GM12891 (cell line): ENCODE results near the gene LRRC27.

Experiments used
- POLR2A ChIP-seq: IDR thresholded peaks from 2 replicates; pipeline ENCODE4 v1.6.1; 2011; ENCODE audit warnings: low read depth, low read length, control low read depth
- POLR2AphosphoS5 ChIP-seq: IDR thresholded peaks from 2 replicates; pipeline ENCODE4 v1.6.1; 2011; ENCODE audit warnings: low read depth, low read length, control low read depth
- TAF1 ChIP-seq: IDR thresholded peaks from 2 replicates; pipeline ENCODE4 v1.6.1; 2011; ENCODE audit warnings: low read depth, low read length, control low read depth

DNA sequence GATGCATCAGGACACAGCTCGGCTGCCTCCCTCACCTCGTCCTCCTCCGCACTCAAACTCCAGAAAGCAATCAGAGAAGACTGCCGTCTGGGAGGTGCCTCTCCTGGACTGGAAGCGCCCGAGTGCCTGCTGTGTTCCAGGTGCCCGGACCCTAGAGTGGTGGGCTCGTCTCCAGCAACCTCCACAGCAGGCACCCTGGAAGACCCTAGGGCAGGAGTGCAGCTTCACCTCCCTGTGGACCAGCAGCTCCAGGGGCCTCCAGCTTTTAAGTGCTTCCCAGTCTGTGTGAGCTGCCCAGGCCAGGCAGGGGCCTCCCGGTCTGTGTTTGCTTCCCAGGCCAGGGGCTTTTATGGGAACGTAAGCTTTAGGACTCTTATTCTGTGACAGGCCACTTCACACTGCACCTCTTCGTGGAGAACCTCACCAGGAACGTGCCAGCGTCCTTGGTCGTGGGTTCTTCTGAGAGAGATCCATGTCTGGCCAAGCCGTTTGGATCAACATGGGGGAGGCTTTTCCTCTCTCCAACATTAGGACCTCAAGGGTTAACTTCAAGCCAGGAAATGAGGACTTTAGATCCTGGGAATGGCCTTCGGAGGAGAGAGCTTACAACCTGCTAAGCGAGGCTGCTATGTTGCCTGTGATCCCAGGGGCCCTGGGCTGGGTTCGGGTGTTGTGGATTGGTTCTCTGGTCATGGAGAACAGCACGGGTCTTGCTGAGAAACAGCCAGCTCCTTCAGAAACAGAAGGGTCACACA is 59.1 kb downstream of the LRRC27 start:
- TF ChIP-seq TAF1 (no peak), POLR2A (no peak), POLR2AphosphoS5 (no peak)
